HepG2 (cell line): ENCODE data around the gene CRYGA. TPM values are rescaled to one million over a fixed set of nuclear protein-coding genes. Genes with fewer than 3 reads are reported as not detected.

Experiments
- CSRNP1 ChIP-seq: sonication (generic); formaldehyde crosslinking; IDR thresholded peaks from 2 replicates; pipeline ENCODE4 v1.8.1; 2023; ENCODE audit warnings: mild to moderate bottlenecking, missing genetic modification reagents
- GMEB2 ChIP-seq: IDR thresholded peaks from 2 replicates; pipeline ENCODE4 v1.6.1; 2016; ENCODE audit warnings: missing biosample characterization, missing genetic modification reagents, low read depth
- MLX ChIP-seq: IDR thresholded peaks from 2 replicates; pipeline ENCODE4 v1.6.1; 2016
- SKI ChIP-seq: fragments of 450-650 bp; IDR thresholded peaks from one replicate; pipeline ENCODE4 v1.6.1; 2018; ENCODE audit warnings: mild to moderate bottlenecking; ENCODE audit not compliant: partially characterized antibody
- ZBED4 ChIP-seq: sonication (generic); formaldehyde crosslinking; IDR thresholded peaks from 2 replicates; pipeline ENCODE4 v1.4.0; 2020; ENCODE audit warnings: missing genetic modification reagents, borderline replicate concordance
- ZNF260 ChIP-seq: sonication (generic); formaldehyde crosslinking; IDR thresholded peaks from 2 replicates; pipeline ENCODE4 v1.4.0; 2020; ENCODE audit warnings: missing genetic modification reagents, low read depth, mild to moderate bottlenecking, borderline replicate concordance
- ZNF335 ChIP-seq: sonication (generic); formaldehyde crosslinking; IDR thresholded peaks from 2 replicates; pipeline ENCODE4 v1.4.0; 2020; ENCODE audit warnings: missing genetic modification reagents
- ZNF569 ChIP-seq: sonication (generic); formaldehyde crosslinking; IDR thresholded peaks from 2 replicates; pipeline ENCODE4 v1.5.0; 2020; ENCODE audit warnings: mild to moderate bottlenecking, missing genetic modification reagents, moderate library complexity, borderline replicate concordance
- ZNF687 ChIP-seq: sonication (generic); formaldehyde crosslinking; IDR thresholded peaks from 2 replicates; pipeline ENCODE4 v1.5.1; 2020; ENCODE audit warnings: mild to moderate bottlenecking, missing genetic modification reagents, moderate library complexity
- ZNF710 ChIP-seq: sonication (generic); formaldehyde crosslinking; IDR thresholded peaks from 2 replicates; pipeline ENCODE4 v1.5.0; 2020; ENCODE audit warnings: mild to moderate bottlenecking, missing genetic modification reagents, borderline replicate concordance
- ZNF792 ChIP-seq: IDR thresholded peaks from 2 replicates; pipeline ENCODE4 v1.6.1; 2016
- ZSCAN9 ChIP-seq: IDR thresholded peaks from 2 replicates; pipeline ENCODE4 v1.6.1; 2016; ENCODE audit warnings: borderline replicate concordance
- polyA plus RNA-seq, 8 experiments: library from polyadenylated mRNA; depleted of rRNA in 3 of 8; stranded (reverse) in 7 of 8; unstranded in 1 of 8; fragments of >200 nt; fragmentation: Illumina TruSeq in 4 of 8; extraction: Trizol in 4 of 8; gene quantifications; 2 replicates each; pipeline versions ENCODE4 v1.2.1 to v1.2.3, GENCODE V29; 2011 to 2016; ENCODE audit warnings: low read depth in 4 of 8, missing spikeins in 1 of 8, mixed read lengths in 1 of 8; ENCODE audit not compliant: insufficient read depth in 1 of 8
- total RNA-seq, 5 experiments: library from RNA; depleted of rRNA; stranded (reverse); fragments of >200 nt; fragmentation: Illumina TruSeq; extraction: Trizol; gene quantifications; 2 replicates each; pipeline ENCODE4 v1.2.3, GENCODE V29; 2016; ENCODE audit warnings: low read depth in 1 of 5

The CRYGA gene
- total and polyA plus RNA-seq, 2 of the 13 experiments (the other 11 are each of a cell fraction or from before 2014, with no cell fraction given), result not detected

GRCh38 chr2:208129744-208130711, 33.4 kb downstream of the CRYGA start, which contains the start of gene CRYGC (continued):
- TF ChIP-seq ZBED4 (CRISPR knock-in tag) (peak; percentile 81; the same call in 1 of the 2 replicates), MLX (no peak; the same call in none of the 2 replicates), ZSCAN9 (CRISPR knock-in tag) (0 out of 2 replicates have a peak, but pooled peaks have one; percentile 48), SKI (no peak), ZNF710 (CRISPR knock-in tag) (no peak), ZNF569 (CRISPR knock-in tag) (no peak), ZNF792 (peak; percentile 54; the same call in 1 of the 2 replicates), GMEB2 (CRISPR knock-in tag) (no peak), ZNF335 (CRISPR knock-in tag) (peak; percentile 60), ZNF260 (no peak), CSRNP1 (CRISPR knock-in tag) (no peak), ZNF687 (CRISPR knock-in tag) (no peak)
